HG02678 (cell line): ENCODE data around the gene KLHL26.

ENCODE experiments used
- ATAC-seq: cut with Tn5 transposase; IDR thresholded peaks from one replicate; pipeline ENCODE4 v1.9.1; 2021; ENCODE audit warnings: mild to moderate bottlenecking, moderate library complexity; ENCODE audit not compliant: unreplicated experiment

KLHL26 gene

DNA sequence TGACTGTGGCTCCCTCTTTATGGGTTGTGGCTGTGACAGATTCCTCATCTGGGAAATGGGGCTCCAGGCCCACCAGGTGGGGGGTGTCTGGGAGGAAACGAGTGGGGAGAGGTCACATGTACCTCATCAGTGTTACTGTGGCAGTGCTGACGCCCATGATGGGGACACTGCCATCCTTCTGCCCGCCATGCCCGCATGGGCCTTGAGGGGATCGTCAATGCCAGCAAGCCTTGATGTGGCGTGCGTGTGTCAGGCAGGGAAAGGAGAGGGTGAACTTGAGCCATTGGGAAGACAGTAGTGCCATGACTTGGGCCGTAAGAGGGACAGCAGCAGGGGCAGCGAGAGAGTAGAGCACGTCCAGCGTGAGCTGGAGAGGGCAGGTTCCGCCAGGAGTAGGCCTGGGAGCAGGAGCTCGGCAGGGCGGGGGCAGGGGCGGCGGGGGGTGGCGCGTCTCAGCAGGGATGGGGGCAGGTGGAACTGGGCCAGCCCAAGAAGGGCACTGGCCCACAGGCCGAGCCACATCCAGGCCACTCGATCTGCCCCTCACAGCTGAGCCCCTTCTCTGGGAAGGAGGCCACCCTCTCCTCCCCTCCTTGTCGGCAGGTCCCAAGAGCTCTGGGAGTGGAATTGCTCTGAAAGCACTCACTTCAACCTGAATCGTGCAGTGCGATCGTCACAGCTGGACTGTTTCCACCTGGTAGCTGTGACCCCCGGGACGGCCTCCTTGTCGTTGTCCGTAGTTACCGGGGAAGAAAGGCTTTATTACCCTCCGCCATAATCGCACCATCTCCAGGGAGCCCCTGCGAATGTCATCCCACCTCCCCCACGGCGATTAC lies 9.9 kb downstream of the KLHL26 start:
- ATAC-seq: no peak

GRCh38 chr19:18647371-18647767 lies 10.5 kb downstream of the KLHL26 start:
- ATAC-seq: no peak

DNA sequence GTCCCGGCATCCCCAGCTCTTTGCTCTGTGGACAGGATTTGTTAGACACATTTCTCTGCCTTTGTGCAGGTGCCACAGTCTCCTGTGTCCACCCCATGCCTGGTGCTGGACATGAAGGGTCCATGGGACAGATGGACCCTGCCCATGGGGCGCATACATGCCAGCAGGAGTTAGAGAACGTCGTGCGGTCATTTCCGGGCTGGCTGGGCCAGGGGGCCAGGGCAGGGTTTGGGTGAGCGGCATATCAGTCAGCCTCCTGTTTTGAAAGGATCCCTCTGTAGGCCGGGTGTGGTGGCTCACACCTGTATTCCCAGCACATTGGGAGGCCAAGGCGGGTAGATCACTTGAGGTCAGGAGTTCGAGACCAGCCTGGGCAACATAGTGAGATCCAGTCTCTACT lies 11.0 kb downstream of the KLHL26 start:
- ATAC-seq: no peak

DNA sequence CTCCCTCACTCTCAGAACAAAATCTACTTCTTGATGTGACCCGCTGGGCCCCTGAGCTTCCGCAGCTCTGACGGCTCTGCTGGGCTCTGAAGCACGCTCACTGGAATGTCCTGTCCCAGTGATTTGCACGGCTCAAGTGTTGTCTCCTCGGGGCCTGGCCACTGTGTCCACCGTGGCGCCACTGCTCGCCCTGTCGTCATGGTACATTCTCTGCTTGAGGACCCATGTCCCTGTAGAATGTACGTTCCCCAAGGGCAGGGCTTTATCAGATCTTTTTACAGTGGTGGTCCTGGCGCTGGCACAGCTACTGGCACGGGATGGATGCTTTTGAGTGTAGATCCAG lies 12.1 kb downstream of the KLHL26 start:
- ATAC-seq: no peak

GRCh38 chr19:18649371-18650020 lies 12.7 kb downstream of the KLHL26 start:
- ATAC-seq: peak; percentile 62

DNA sequence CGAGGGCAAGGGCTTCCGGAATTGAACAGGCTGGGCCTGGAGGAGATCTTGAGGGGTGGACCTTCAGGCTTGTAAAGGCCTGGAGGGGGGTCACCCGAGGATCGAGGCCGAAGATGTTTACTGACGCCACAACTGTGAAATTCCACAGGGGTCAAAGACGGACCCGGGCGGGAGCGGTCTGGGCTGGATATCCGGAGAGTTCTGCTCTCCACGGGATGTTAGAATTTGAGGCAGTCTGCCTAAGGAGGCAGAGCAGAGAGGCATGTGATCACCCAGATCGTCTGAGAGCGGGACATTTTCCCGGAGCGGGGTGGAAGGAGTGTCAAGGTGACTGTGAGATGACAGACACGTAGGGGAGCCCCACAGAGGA lies 13.2 kb downstream of the KLHL26 start:
- ATAC-seq: no peak

DNA sequence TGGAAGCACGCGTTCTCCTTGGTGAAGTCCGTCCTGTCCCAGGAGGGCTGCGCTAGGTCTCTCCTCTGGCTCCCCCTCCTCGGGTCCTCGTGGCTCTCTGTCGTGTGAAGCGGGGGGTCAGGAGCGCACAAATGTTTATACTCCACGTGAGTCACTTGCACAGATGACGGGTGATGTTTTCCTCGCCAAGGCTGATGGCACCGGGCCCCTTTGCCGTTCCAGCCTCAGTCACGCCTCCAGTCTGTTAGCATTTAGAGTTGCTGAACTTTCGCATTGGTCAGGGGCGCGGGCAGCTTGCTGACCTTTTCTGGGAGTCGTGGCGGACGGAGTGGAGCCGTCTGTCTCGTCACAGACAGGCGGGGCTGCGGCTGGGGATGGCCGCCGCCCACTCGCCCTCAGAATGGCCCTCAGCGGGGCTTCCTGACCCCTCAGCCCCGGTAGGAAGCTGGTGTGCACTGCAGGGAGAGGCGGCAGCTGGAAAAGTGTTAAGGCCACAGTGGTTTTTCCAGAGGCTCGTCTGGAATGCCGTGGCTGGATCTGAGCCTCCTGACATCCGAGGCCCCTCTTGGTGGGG lies 13.7 kb downstream of the KLHL26 start:
- ATAC-seq: no peak

- no peak for ATAC-seq
Measured at GRCh38 chr19:18651300-18651699, 14.5 kb downstream of the KLHL26 start.

DNA sequence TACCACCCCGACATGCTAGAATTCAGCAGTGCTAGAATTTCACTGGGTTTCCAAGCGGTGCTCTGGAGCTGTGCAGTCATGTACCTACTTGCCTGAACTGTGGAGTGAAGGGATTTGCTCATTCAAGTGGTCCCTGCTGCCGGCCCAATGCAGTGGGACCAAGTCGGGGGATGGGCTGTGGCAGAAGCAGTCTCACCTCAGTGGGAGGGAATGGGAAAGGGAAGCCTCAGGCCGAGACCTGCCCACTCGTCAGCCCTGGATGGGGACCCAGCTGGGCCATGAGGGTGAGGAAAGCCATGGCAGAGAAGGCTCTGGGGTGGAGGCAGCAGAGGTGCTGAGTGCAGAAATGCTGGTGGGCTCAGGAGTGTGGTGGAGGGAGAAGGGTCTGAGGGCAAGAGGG lies 14.9 kb downstream of the KLHL26 start:
- ATAC-seq: no peak

DNA sequence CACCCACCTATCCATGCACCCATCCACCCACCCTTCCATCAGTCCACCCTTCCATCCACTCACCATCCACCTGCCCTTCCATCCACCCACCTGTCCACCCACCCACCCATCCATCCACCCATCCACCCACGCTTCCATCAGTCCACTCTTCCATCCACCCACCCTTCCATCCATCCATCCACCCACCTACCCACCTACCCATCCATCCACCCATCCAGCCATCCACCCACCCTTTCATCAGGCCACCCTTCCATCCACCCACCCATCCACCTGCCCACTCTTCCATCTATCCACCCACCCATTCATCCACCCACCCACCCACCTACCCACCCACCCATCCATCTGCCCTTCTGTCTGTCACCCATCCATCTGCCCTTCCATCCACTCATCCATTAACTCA lies 17.0 kb downstream of the KLHL26 start:
- no peak for ATAC-seq

DNA sequence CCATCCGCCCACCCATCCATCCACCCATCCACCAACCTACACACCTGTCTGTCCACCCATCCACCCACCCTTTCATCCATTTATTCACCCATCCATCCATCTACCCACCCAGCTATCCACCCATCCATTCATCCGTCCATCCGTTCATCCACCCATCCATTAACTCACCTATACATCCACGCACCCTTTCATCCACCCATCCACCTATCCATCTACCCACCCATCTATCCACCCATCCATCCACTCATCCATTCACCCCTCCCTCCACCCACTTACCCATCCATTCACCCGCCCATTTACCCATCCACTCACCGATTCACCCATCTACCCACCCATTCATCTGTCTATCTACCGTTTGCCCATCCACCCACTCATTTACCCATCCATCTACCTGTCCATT lies 17.6 kb downstream of the KLHL26 start:
- ATAC-seq: no peak

DNA sequence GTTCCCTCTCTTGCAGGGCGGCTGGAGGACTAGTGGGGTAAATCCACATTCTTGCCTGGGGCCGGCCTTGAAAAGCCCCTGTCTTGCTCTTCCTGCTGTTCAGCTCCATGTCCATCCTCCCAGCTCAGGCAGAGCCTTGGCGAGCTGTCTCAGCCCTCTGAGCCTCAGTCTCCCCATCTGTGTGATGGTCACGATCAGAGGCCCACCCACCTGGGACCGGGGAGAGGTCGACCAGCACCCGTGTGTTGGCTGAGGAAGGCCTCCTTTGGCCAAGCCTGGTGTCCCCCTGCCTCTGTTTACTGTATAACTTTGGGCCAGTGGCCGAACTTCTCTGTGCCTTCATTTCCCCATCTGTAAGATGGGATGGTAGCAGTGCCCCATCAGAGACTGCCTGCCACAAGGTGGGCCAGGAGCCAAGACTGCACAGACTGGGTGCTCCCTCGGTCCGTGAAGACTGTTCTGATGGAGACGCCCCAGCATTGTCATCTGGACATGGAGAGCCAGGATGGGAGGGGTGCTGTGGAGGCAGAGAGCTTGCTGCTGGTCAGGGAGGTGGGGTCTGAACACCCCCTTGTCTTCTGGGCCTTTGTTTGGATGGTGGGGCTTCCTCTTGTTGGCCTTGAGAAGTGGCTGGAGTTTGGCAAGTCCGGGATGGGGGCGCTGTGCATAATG lies 18.5 kb downstream of the KLHL26 start:
- ATAC-seq: no peak

GRCh38 chr19:18656337-18657086 lies 19.7 kb downstream of the KLHL26 start:
- no peak for ATAC-seq

DNA sequence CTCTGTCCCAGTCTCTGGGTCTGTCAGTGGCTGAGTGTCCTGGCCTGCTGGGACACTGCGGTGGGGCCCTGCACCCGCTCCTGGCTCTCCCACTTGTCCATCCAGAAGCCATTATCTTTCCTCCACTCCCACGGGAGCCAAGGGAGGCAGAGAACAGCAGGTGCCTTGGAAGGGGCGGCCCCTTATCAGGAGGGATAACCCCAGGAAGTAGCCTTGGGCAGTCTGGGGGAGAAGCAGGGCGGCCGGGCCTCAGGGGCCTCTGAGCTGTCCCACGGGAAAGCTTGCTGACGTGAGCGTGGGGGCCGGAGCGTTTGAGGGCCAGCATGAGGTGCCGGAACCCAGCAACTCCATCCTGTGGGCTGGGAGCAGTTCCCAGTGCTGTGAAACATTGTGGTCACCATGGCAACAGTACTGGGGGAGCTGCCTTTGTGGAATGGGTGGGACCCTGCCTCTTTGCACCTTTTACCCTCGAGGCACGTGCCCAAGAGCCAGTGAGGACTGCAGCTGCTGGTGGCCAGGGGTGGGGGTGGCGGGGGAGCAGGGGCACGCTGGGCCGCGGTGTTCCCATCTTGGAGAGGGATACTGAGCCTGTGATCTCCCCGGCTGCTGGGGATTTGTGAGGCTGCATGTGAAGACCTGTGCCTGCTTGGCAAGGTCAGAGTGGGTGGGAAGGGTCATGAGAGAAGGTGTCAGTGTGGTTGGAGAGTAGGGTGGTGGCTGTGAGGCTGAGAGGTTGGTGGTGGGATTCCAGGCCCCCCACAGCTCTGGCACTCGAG lies 20.9 kb downstream of the KLHL26 start:
- no peak for ATAC-seq

DNA sequence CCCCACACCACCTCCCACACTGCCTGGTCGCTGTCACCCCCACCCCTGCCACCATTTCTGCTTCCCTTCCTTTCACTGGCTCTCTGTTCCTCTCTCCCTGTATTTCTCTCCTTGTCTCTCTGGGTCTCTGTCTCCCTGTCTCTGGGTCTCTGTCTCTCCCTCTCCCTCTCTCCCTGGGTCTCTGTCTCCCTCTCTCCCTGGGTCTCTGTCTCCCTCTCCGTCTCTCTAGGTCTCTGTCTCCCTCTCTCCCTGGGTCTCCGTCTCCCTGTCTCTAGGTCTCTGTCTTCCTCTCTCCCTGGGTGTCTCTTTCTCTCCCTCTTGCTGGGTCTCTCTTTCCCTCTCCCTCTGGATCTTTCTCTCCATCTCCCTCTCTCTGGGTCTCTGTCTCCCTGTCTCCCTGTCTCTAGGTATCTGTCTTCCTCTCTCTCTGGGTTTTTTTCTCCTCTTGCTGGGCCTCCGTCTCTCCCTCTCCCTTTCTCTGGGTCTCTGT lies 21.6 kb downstream of the KLHL26 start:
- no peak for ATAC-seq

DNA sequence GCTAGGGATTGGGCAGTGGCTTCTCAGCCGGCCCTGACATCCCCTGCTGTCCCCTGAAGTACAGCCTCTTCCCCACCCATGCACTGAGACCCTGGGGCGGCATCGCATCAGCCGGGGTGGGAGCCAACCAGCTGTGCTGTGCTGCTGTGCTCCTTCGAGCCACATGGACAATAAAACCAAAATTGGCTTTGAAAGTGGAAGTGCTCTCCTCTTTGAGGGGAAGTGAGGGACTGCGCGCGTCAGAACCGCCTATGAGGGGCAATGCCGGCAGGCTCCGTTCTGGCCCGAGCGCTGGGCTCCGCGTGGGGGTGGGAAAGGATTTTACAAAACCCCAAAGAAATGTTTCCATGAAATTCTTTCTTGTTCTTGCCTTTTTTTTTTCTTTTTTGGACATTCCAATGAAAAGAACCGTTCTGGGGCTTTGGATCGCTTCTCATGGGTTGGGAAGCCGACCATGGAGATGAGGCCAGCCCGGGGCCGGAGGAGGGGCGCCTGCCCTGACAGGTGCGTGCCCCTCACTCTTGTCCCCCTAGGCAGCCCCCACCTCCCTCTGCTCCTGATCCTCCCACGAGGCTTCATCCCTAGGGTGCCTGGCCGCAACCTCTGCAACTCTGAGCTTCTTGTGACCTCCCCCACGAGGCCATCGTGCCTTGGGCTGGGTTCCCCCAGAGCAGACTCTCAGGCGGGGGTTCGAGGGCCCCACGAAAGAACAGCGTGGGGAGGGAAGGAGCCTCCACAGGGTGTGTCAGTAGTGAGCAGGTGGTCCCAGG lies 22.6 kb downstream of the KLHL26 start:
- ATAC-seq: no peak

DNA sequence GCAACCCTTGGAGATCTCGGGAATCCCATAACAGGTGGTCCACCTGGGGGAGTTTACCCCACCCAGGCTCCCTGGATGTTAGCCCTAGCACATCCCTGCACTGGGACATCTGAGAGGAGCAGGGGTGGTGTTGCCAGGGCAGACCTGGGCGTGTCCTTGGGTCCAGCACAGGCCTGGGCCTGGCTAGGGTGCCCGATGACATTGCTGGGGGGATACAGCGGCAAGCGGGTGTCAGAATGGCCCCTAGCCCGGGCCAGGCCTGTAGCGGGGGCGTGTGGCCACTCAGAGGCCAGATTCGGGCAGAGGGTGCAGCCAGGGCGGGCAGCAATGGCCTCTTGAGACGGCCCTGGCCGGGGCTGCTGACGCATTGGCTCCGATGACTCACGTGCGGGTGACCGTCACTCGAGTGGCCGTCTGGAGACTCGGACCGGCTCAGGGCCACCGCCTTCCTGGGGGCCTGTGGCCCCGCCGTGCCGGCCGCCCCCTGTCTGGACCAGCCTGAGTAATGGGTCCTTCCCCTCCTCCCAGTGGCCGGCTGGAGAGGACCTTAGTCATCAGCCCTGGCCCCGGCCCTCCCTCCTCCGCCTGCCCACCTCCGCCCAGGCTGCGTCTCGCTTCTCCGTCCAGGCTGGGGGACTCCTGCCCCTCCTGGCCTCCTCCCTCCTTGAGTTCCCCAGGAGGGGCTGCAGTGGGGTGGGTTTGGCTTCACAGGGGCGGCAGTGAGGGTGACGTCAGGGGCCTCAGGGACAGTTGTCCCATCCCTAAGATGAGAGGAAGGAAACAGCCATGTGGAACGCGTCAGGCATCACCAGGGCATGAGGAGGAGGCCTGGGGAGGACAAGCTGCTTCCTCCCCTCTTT lies 23.5 kb downstream of the KLHL26 start:
- no peak for ATAC-seq

GRCh38 chr19:18660939-18661670 lies 24.3 kb downstream of the KLHL26 start:
- no peak for ATAC-seq
